ENCODE measurements around the gene ENC1.

Gene ENC1

DNA sequence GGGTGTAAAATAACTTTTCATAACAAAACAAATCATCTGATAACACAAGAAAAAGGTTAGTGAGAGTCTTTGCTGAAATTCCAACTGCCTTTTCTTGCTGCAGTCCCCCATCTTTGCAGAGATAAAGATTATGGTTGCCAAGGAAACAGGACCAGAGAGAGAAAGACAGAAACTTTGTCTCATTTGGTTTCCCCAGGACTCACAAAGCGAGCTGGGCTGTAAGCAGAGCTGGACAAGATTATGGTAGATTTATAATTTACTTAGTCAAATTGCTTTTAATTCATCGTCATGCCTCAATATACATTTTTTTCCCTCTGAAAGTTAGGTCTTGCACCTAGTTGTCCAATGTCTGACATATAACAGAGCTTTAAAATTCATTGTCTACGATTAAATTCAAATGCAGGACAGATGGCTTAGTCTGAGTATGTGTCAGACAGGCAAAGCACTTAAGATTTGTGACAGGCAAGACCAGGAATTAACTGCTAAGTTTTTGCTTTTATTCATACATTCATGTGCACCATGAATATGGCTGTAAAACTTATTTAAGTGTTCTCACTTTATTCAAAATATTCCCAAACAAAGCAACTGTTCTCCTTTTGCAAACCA is 17.4 kb downstream of the ENC1 start:
- Histone ChIP-seq H3K4me3 (ENCODE audit: insufficient read depth in 1 of 2, low read depth in 1 of 2, low read length in 2 of 2) (no peak overlapping the region), H2AK5ac (ENCODE audit: low read length, severe bottlenecking) (no peak overlapping the region), H4K91ac (ENCODE audit: low read length) (no peak overlapping the region), H2BK5ac (ENCODE audit: low read depth, low read length, poor library complexity, severe bottlenecking) (no peak overlapping the region), H3K4me2 (ENCODE audit: low read length, poor library complexity, severe bottlenecking) (no peak overlapping the region), H3K9ac (ENCODE audit: low read length) (no peak overlapping the region), H3K79me1 (replicated peaks; ENCODE audit: low read length, poor library complexity, severe bottlenecking) (peaks cover 6% of the 10 kb centered on the region), H3K4ac (ENCODE audit: low read depth in 1 of 2, low read length in 2 of 2) (no peak overlapping the region), H3K23ac (ENCODE audit: low read length in 2 of 2) (no peak overlapping the region), H4K8ac (ENCODE audit: low read length) (no peak overlapping the region), H3K27me3 (ENCODE audit: control insufficient read depth in 1 of 2, insufficient read depth in 1 of 2, low read length in 2 of 2) (no peaks in the 10 kb centered on the region), H3K14ac (ENCODE audit: low read length in 2 of 2) (no peak overlapping the region), H3K36me3 (ENCODE audit: control insufficient read depth in 1 of 2, insufficient read depth in 2 of 2, low read depth in 1 of 2, low read length in 2 of 2) (peaks cover 2 to 8% of the 10 kb centered on the region in 2 experiments), H3K9me3 (ENCODE audit: control insufficient read depth, low read length) (no peaks in the 10 kb centered on the region), H2BK15ac (ENCODE audit: low read depth, poor library complexity, severe bottlenecking) (no peak overlapping the region), H2BK120ac (ENCODE audit: low read depth, low read length) (no peak overlapping the region), H2AFZ (ENCODE audit: low read depth, low read length) (no peak overlapping the region), H3K27ac (ENCODE audit: low read length, poor library complexity, severe bottlenecking) (no peak overlapping the region), H3K18ac (ENCODE audit: low read depth in 1 of 2, low read length in 2 of 2) (no peak overlapping the region), H3K4me1 (ENCODE audit: control insufficient read depth, insufficient read depth, low read depth, low read length) (peaks cover 3% of the 10 kb centered on the region), H2BK12ac (ENCODE audit: low read length in 2 of 2) (no peak overlapping the region)
- DNase-seq: no peak
- WGBS: 63% methylated on average over 1 of the region's 3 CpGs

DNA sequence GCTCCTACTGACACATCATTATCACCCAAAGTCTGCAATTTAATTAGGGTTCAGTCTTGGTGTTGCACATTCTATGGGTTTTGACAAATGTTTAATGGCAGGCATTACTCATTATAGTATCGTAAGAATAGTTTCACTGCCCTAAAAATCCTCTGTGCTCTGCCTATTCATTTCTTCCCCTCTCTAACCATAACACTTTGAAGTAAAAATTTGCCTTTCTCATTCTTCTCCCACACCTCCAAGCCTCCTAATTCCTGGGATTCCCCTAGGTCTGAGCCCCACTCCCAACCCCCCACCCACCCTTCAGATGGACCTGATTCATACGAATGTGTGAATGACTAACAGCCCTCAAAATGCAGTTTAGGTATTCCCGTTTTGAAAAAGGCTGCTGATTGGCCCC is 18.4 kb downstream of the ENC1 start:
- Histone ChIP-seq H4K91ac (ENCODE audit: low read length) (no peak overlapping the region), H3K27me3 (ENCODE audit: control insufficient read depth in 1 of 2, insufficient read depth in 1 of 2, low read length in 2 of 2) (no peaks in the 10 kb centered on the region), H2BK5ac (ENCODE audit: low read depth, low read length, poor library complexity, severe bottlenecking) (no peak overlapping the region), H4K8ac (ENCODE audit: low read length) (no peak overlapping the region), H3K9me3 (ENCODE audit: control insufficient read depth, low read length) (no peaks in the 10 kb centered on the region), H2BK12ac (ENCODE audit: low read length in 2 of 2) (no peak overlapping the region), H3K36me3 (ENCODE audit: control insufficient read depth in 1 of 2, insufficient read depth in 2 of 2, low read depth in 1 of 2, low read length in 2 of 2) (peaks cover 0 to 2% of the 10 kb centered on the region in 2 experiments), H3K4me2 (ENCODE audit: low read length, poor library complexity, severe bottlenecking) (no peak overlapping the region), H3K4ac (ENCODE audit: low read depth in 1 of 2, low read length in 2 of 2) (no peak overlapping the region), H2BK15ac (ENCODE audit: low read depth, poor library complexity, severe bottlenecking) (no peak overlapping the region), H2AK5ac (ENCODE audit: low read length, severe bottlenecking) (no peak overlapping the region), H3K14ac (ENCODE audit: low read length in 2 of 2) (no peak overlapping the region), H2BK120ac (ENCODE audit: low read depth, low read length) (no peak overlapping the region), H3K79me1 (replicated peaks; ENCODE audit: low read length, poor library complexity, severe bottlenecking) (no peaks in the 10 kb centered on the region), H3K4me1 (ENCODE audit: control insufficient read depth, insufficient read depth, low read depth, low read length) (peaks cover 3% of the 10 kb centered on the region), H3K9ac (ENCODE audit: low read length) (no peak overlapping the region), H3K27ac (ENCODE audit: low read length, poor library complexity, severe bottlenecking) (no peak overlapping the region), H2AFZ (ENCODE audit: low read depth, low read length) (no peak overlapping the region), H3K4me3 (ENCODE audit: insufficient read depth in 1 of 2, low read depth in 1 of 2, low read length in 2 of 2) (no peak overlapping the region), H3K18ac (ENCODE audit: low read depth in 1 of 2, low read length in 2 of 2) (no peak overlapping the region), H3K23ac (ENCODE audit: low read length in 2 of 2) (no peak overlapping the region)
- 34% methylated on average over 3 of the region's 3 CpGs for WGBS
- DNase-seq: no peak

DNA sequence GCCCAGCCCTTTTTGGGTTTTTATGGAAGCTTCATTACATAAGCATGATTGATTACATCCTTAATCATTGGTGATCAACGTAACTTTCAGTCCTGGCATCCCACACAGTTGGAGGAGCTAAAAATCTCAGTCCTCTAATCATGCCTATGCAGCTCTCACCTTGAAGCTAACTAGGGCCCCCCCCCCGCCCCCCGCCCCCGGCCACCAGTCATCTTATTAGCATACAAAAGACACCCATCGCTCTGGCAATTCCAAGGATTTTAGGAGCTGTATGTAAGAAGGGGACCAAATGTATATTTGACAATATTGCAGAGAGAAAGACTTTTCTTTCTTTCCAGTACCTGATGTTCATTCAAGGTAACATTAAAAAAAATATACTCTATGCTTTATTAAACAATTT is 19.0 kb downstream of the ENC1 start:
- Histone ChIP-seq H3K9ac (ENCODE audit: low read length) (no peak overlapping the region), H3K9me3 (ENCODE audit: control insufficient read depth, low read length) (no peaks in the 10 kb centered on the region), H3K4me3 (ENCODE audit: insufficient read depth in 1 of 2, low read depth in 1 of 2, low read length in 2 of 2) (no peak overlapping the region), H2BK120ac (ENCODE audit: low read depth, low read length) (no peak overlapping the region), H3K27me3 (ENCODE audit: control insufficient read depth in 1 of 2, insufficient read depth in 1 of 2, low read length in 2 of 2) (no peaks in the 10 kb centered on the region), H3K27ac (ENCODE audit: low read length, poor library complexity, severe bottlenecking) (no peak overlapping the region), H2BK12ac (ENCODE audit: low read length in 2 of 2) (no peak overlapping the region), H3K36me3 (ENCODE audit: control insufficient read depth in 1 of 2, insufficient read depth in 2 of 2, low read depth in 1 of 2, low read length in 2 of 2) (no peaks in the 10 kb centered on the region), H3K4me1 (ENCODE audit: control insufficient read depth, insufficient read depth, low read depth, low read length) (peaks cover 3% of the 10 kb centered on the region), H4K8ac (ENCODE audit: low read length) (no peak overlapping the region), H3K79me1 (replicated peaks; ENCODE audit: low read length, poor library complexity, severe bottlenecking) (no peaks in the 10 kb centered on the region), H2BK15ac (ENCODE audit: low read depth, poor library complexity, severe bottlenecking) (no peak overlapping the region), H2AFZ (ENCODE audit: low read depth, low read length) (no peak overlapping the region), H4K91ac (ENCODE audit: low read length) (no peak overlapping the region), H3K23ac (ENCODE audit: low read length in 2 of 2) (no peak overlapping the region), H2BK5ac (ENCODE audit: low read depth, low read length, poor library complexity, severe bottlenecking) (no peak overlapping the region), H3K4ac (ENCODE audit: low read depth in 1 of 2, low read length in 2 of 2) (no peak overlapping the region), H3K18ac (ENCODE audit: low read depth in 1 of 2, low read length in 2 of 2) (no peak overlapping the region), H2AK5ac (ENCODE audit: low read length, severe bottlenecking) (no peak overlapping the region), H3K4me2 (ENCODE audit: low read length, poor library complexity, severe bottlenecking) (no peak overlapping the region), H3K14ac (ENCODE audit: low read length in 2 of 2) (no peak overlapping the region)
- WGBS: 63% methylated on average over 1 of the region's 5 CpGs
- DNase-seq: no peak

DNA sequence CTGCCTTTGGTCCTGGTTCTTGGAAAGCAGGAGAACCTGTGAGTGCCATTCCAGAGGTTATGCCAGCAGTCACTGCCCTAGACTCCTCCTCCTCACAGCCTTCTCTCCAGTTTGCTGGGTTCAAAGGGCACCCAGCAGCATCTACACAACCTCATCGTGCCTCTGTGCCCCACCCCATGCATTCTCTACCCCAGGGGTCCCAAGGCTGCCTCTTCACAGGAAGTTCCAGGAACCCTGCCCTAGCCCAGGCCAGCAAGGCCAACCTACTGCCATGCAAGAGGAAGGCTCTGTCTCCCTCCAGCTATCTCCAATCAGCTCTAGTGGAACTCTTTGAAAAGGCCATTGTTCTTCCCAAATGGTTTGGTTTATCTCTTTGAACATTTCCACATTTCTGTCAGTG is 21.2 kb downstream of the ENC1 start:
- no peak overlapping the region for H3K27ac ChIP-seq (ENCODE audit: low read length, poor library complexity, severe bottlenecking)
- H3K18ac ChIP-seq (ENCODE audit: low read depth in 1 of 2, low read length in 2 of 2): no peak overlapping the region
- no peak overlapping the region for H2BK5ac ChIP-seq (ENCODE audit: low read depth, low read length, poor library complexity, severe bottlenecking)
- no peak for DNase-seq
- H2BK120ac ChIP-seq (ENCODE audit: low read depth, low read length): no peak overlapping the region
- H3K14ac ChIP-seq (ENCODE audit: low read length in 2 of 2): no peak overlapping the region
- no peaks in the 10 kb centered on the region for H3K27me3 ChIP-seq (ENCODE audit: control insufficient read depth in 1 of 2, insufficient read depth in 1 of 2, low read length in 2 of 2)
- H3K79me1 ChIP-seq (replicated peaks; ENCODE audit: low read length, poor library complexity, severe bottlenecking): no peaks in the 10 kb centered on the region
- 52% methylated on average over 1 of the region's 1 CpG for WGBS
- H3K23ac ChIP-seq (ENCODE audit: low read length in 2 of 2): no peak overlapping the region
- H2AK5ac ChIP-seq (ENCODE audit: low read length, severe bottlenecking): no peak overlapping the region
- no peak overlapping the region for H2AFZ ChIP-seq (ENCODE audit: low read depth, low read length)
- no peaks in the 10 kb centered on the region for H3K36me3 ChIP-seq (ENCODE audit: control insufficient read depth in 1 of 2, insufficient read depth in 2 of 2, low read depth in 1 of 2, low read length in 2 of 2)
- H3K4me1 ChIP-seq (ENCODE audit: control insufficient read depth, insufficient read depth, low read depth, low read length): peaks cover 3% of the 10 kb centered on the region
- H3K4me2 ChIP-seq (ENCODE audit: low read length, poor library complexity, severe bottlenecking): no peak overlapping the region
- no peaks in the 10 kb centered on the region for H3K9me3 ChIP-seq (ENCODE audit: control insufficient read depth, low read length)
- H2BK15ac ChIP-seq (ENCODE audit: low read depth, poor library complexity, severe bottlenecking): no peak overlapping the region
- H3K4ac ChIP-seq (ENCODE audit: low read depth in 1 of 2, low read length in 2 of 2): no peak overlapping the region
- no peak overlapping the region for H4K8ac ChIP-seq (ENCODE audit: low read length)
- no peak overlapping the region for H2BK12ac ChIP-seq (ENCODE audit: low read length in 2 of 2)
- H4K91ac ChIP-seq (ENCODE audit: low read length): no peak overlapping the region
- no peak overlapping the region for H3K4me3 ChIP-seq (ENCODE audit: insufficient read depth in 1 of 2, low read depth in 1 of 2, low read length in 2 of 2)
- H3K9ac ChIP-seq (ENCODE audit: low read length): no peak overlapping the region

All from mesenchymal stem cell (in vitro differentiated cells and primary cell).